GM21825 (cell line): Measurements from ENCODE around the gene AKR1C3.
"Not testable (repeated sequence)": the region's sequence is repeated elsewhere in the genome, so short reads cannot be mapped to it uniquely, and the experiment has no call there.

Experiments used
- ATAC-seq: cut with Tn5 transposase; IDR thresholded peaks from one replicate; pipeline ENCODE4 v1.9.1; 2021; ENCODE audit warnings: mild to moderate bottlenecking, moderate library complexity; ENCODE audit not compliant: unreplicated experiment

The AKR1C3 gene

DNA sequence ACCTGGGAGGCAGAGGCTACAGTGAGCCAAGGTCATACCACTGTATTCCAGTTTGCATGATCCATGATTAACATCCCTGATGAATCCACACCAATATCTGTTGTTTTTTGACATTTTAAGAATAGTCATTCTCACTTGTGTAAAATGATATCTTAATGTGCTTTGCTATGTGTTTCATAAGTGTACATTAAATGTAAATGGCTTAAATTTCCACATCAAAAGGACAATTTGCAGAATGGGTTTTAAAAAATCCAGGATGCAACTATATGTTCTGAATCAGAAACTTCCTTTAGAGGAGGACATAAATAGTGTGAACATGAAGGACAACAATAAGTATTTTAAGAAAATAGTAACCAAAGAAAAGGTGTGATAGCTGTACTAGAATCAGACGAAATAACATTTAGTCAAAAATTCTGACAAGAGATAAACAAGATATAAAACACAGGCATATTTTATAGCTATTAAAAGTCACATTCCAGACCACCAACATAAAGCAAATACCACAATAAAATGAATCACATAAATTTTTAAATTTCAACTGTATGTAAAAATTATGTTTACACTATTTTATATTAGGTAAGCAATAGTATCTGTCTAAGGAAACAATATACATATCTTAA, 42.4 kb downstream of the AKR1C3 start:
- no peak for ATAC-seq

DNA sequence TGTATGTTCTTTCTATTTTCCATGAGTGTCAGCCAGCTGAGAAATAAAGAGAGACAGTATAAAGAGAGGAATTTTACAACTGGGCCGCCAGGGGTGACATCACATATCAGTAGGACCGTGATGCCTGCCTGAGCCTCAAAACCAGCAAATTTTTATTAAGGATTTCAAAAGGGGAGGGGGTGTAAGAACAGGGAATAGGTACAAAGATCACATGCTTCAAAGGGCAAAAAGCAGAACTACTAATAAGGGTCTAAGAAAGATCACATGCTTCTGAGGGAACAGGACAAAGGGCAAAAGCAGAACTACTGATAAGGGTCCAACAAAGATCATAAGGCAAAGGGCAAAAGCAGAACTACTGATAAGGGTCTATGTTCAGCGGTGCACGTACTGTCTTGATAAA, 43.5 kb downstream of the AKR1C3 start:
- not testable (repeated sequence) for ATAC-seq

DNA sequence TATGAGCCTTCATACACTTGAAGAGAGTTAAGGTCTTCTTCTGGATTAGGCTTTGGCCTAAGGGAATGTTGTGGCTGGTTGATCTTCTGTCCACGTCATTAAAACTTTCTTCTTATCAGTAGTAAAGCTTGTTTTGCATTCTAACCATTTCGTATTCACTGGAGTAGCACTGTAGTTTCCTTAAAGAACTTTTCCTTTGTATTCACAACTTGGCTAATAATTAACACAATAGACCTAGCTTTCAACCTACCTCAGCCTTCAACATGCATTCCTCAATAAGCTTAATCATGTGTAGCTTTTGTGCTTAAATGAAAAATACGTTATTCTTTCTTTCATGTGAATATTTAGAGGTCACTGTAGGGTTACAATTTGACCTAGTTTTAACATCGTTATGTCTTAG, 48.0 kb downstream of the AKR1C3 start:
- no peak for ATAC-seq

DNA sequence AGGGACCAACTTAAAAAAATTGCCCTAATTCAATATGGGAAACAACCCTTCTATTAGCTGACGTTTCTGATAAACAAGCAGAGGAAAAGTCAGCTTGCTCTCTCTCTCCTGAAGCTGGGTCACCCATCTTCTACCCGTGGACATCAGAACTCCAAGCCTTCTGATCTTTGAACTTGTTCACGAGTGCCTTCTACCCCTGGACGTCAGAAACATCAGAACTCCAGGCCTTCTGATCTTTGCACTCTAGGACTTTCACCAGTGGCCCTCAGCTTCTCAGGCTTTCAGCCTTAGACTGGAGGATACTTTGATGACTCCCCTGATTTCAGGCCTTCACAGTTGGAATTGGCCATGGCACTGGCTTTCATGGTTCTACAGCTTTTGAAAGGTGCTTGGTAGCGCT, 48.9 kb downstream of the AKR1C3 start:
- no peak for ATAC-seq

DNA sequence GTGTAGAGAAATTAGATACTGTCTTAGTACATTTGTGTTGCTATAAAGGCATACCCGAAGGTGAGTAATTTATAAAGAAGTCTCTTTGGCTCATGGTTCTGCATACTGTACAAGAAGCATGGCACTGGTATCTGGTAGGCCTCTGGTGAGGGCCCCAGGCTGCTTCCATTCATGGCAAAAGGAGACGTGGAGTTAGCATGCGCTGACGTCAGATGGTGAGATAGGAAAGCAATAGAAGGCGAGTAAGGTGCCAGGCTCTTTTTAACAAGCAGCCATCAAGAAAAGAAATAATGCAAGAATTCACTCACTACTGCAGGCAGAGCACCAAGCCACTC, 52.7 kb downstream of the AKR1C3 start:
- ATAC-seq: no peak

DNA sequence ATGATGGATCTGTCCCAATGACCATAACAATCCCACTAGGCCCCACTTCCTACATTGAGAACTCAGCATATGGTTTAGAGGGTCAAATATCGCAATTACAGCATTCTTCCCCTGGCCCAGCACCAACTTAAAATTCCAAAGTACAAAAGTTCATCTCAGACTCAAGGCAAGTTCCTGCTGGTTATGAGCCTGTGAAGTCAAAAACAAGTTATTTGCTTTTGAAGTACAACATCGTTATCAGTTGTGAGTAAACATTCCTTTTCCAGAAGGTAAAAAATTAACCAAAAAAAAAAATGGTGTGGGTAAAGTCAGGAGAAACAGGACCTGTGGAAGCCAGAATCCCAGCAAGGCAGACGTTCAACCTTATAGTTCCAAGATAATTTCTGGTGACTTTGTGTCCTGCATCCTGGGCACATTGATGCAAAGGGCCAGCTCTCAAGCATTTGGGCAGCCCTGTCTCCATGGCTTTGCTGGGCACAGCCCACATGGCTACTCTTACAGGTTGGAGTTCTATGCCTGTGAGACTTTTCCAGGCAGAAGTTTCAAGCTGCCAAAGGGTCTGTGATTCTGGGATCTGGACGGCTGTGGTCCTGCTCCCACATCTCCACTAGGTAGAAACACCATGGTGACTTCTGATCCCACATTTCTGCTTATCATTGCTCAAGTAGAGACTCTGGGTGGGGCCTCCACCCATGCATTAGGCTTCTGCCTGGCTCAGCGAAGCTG, 53.2 kb downstream of the AKR1C3 start:
- ATAC-seq: no peak

DNA sequence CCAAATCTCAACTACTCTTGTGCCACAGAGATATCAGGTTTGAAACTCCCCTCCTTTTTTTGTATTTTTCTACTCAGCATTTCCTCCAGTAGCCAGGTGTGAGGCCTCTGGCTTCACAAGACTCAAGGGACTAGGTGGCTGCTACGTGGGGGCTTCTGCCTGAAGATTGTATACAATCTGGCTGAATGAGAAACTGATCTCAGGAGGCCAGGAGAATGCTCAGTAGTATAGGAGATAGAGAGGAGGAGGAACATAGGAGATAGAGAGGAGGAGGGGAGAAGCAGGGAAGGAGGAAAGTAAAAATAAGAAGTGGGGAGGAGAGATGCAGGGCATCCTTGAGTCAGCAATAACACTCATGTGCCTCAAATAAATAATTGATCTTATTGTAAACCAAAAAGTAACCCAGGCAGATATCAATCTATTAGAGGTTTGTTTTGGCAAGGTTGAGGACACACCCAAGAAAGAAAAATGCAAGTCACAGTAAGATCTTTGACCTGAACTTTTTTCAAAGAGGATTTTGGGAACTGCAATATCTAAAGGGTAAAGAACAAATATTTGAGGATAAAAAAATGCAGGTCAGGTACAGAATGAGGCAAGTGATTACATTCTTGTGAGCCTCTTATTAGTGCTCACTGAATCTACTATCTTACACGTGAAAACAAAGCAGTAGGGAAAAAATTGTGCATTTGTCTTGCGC, 53.9 kb downstream of the AKR1C3 start:
- no peak for ATAC-seq

DNA sequence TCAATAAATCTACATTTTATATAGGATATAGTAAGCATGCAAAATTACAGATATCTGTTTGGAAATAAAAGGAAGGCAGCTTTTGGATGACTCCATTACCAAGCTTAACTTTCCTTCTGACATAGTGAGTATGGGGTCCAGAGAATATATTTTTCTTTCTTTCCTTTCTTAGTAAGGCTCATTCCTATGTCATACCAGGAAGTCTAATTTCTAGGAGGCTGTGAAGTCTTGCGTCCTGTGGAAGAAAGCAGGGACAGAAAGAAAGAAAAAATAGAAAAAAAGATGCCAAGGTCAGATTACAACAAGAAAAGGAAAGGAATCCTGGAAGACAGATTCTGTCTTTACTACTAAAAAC, 54.4 kb downstream of the AKR1C3 start:
- no peak for ATAC-seq

DNA sequence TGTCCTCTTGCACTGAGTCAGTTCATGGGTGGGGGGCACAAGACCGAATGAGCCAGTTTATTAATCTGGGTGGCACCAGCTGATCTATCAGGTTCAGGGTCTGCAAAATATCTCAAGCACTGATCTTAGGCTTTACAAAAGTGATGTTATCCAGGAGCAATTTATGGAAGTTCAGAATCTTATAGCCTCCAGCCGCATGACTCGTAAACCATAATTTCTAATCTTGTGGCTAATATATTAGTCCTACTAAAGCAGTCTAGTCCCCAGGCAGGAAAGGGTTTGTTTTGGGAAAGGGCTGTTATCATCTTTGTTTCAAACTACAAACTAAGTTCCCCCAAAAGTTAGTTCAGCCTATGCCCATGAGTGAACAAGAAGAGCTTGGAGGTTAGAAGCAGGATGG, 56.9 kb downstream of the AKR1C3 start:
- ATAC-seq: no peak

DNA sequence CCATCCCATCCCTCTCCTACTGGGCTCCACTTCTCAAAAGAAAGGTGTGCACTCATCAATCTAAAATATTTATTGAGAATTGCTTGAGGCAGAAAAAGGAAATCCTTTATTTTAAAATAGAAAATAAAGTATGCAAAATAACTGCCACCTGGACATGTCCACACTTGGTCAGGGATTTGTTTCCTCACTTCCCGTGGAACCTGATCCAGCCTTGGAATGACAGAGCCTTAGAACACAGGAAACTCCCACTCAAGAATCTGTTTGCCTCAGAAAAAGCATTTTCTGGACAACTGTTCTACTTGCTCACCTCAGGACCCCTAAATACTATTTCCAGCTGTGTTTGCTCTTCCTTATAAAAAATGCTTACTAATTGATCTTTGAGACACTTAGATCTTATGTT, 61.7 kb downstream of the AKR1C3 start:
- ATAC-seq: no peak
